SK-N-SH (cell line): ENCODE measurements around the gene IGF1R. TPM values are rescaled to one million over a fixed set of nuclear protein-coding genes. Genes with fewer than 3 reads are reported as not detected.

Experiments
- CTCF ChIA-PET: fragments of 300-600, 350-600 bp; formaldehyde crosslinking; extraction: SDS; loops from one replicate; lab custom pipeline; 2021; lab: Yijun Ruan, JAX
- POLR2A ChIA-PET: fragments of 350-600 bp; sonication (Branson Sonifier 250); formaldehyde crosslinking; extraction: SDS; loops from one replicate; lab custom pipeline; 2020; ENCODE audit warnings: antibody characterized with exemption, inconsistent platforms; lab: Yijun Ruan, JAX
- DNase-seq: peaks from one replicate; pipeline ENCODE4 v3.0.0; 2012
- H2AFZ ChIP-seq: fragments of 200-600 bp; sonication (generic); 2 replicates; pipeline ENCODE4 v1.8.1; 2016; ENCODE audit warnings: antibody characterized with exemption, mild to moderate bottlenecking, low read depth
- H3F3A ChIP-seq: fragments of 200-600 bp; sonication (generic); replicated peaks from 2 replicates; pipeline ENCODE3; 2016; ENCODE audit warnings: antibody characterized with exemption, mild to moderate bottlenecking; ENCODE audit not compliant: insufficient read depth
- H3K27ac ChIP-seq, 2 experiments: fragments of 200-500 bp in 1 of 2; fragments of 200-600 bp in 1 of 2; sonication (Bioruptor generic) in 1 of 2; sonication (generic), shearing (Covaris generic) in 1 of 2; 2 replicates each; pipeline versions ENCODE4 v1.5.1 to v1.6.1; 2014 to 2016; ENCODE audit warnings: low read depth in 2 of 2, inconsistent platforms in 1 of 2, low read length in 1 of 2, mild to moderate bottlenecking in 1 of 2, mixed read lengths in 1 of 2
- H3K27me3 ChIP-seq: fragments of 200-600 bp; sonication (generic), shearing (Covaris generic); 2 replicates; pipeline ENCODE4 v1.6.1; 2016; ENCODE audit warnings: mixed run types; ENCODE audit not compliant: insufficient read depth
- H3K36me3 ChIP-seq, 2 experiments: fragments of 200-500 bp in 1 of 2; fragments of 200-600 bp in 1 of 2; sonication (Bioruptor generic) in 1 of 2; sonication (generic) in 1 of 2; replicated peaks in 1 of 2; 2 replicates each; pipeline versions ENCODE3 to v1.5.1; 2014 to 2016; ENCODE audit warnings: low read length in 1 of 2, mild to moderate bottlenecking in 1 of 2; ENCODE audit not compliant: insufficient read depth in 2 of 2, control insufficient read depth in 1 of 2
- H3K4me1 ChIP-seq, 2 experiments: fragments of 200-500 bp in 1 of 2; fragments of 200-600 bp in 1 of 2; sonication (Bioruptor generic) in 1 of 2; sonication (generic), shearing (Covaris generic) in 1 of 2; 2 replicates each; pipeline versions ENCODE4 v1.5.1 to v1.6.1; 2014 to 2016; ENCODE audit warnings: low read depth in 1 of 2, low read length in 1 of 2, mixed run types in 1 of 2; ENCODE audit not compliant: insufficient read depth in 2 of 2, control insufficient read depth in 1 of 2
- H3K4me2 ChIP-seq: fragments of 200-600 bp; sonication (generic), shearing (Covaris generic); 2 replicates; pipeline ENCODE4 v1.6.1; 2017; ENCODE audit warnings: mixed run types
- H3K4me3 ChIP-seq, 2 experiments: fragments of 200-500 bp in 1 of 2; fragments of 200-600 bp in 1 of 2; sonication (Bioruptor generic) in 1 of 2; sonication (generic), shearing (Covaris generic) in 1 of 2; 2 replicates each; pipeline versions ENCODE4 v1.5.1 to v1.8.1; 2014 to 2016; ENCODE audit warnings: low read depth in 2 of 2, inconsistent platforms in 1 of 2, low read length in 1 of 2, mild to moderate bottlenecking in 1 of 2, mixed read lengths in 1 of 2, moderate library complexity in 1 of 2
- H3K79me2 ChIP-seq: fragments of 200-600 bp; sonication (generic); 2 replicates; pipeline ENCODE4 v1.8.1; 2017; ENCODE audit warnings: mild to moderate bottlenecking; ENCODE audit not compliant: insufficient read depth
- H3K9ac ChIP-seq: fragments of 200-600 bp; sonication (generic); 2 replicates; pipeline ENCODE4 v1.6.1; 2017; ENCODE audit warnings: mixed run types
- H3K9me2 ChIP-seq: fragments of 200-600 bp; sonication (generic); 2 replicates; pipeline ENCODE4 v1.6.1; 2017; ENCODE audit warnings: mixed run types
- H3K9me3 ChIP-seq: fragments of 200-600 bp; sonication (generic); 2 replicates; pipeline ENCODE4 v1.6.1; 2017; ENCODE audit warnings: mixed run types, mild to moderate bottlenecking, moderate library complexity
- H4K20me1 ChIP-seq: fragments of 200-600 bp; sonication (generic); 2 replicates; pipeline ENCODE4 v1.6.1; 2017; ENCODE audit warnings: mild to moderate bottlenecking, mixed run types; ENCODE audit not compliant: insufficient read depth
- FOSL2 ChIP-seq: IDR thresholded peaks from 2 replicates; pipeline ENCODE4 v1.4.0; 2012; ENCODE audit warnings: low read depth, mild to moderate bottlenecking, moderate library complexity, borderline replicate concordance
- JUND ChIP-seq: IDR thresholded peaks from 2 replicates; pipeline ENCODE4 v1.4.0; 2012
- MAX ChIP-seq: IDR thresholded peaks from 2 replicates; pipeline ENCODE4 v1.4.0; 2012; ENCODE audit warnings: low read depth
- MEF2A ChIP-seq: IDR thresholded peaks from 2 replicates; pipeline ENCODE4 v1.4.0; 2012; ENCODE audit warnings: low read depth, borderline replicate concordance
- NFIC ChIP-seq: IDR thresholded peaks from 2 replicates; pipeline ENCODE4 v1.4.0; 2012; ENCODE audit warnings: borderline replicate concordance
- NRF1 ChIP-seq: IDR thresholded peaks from 2 replicates; pipeline ENCODE4 v1.6.1; 2012; ENCODE audit warnings: low read depth, mild to moderate bottlenecking, low read length
- POLR2AphosphoS5 ChIP-seq: IDR thresholded peaks from 2 replicates; pipeline ENCODE4 v1.6.1; 2012; ENCODE audit warnings: low read depth, low read length
- TEAD4 ChIP-seq: IDR thresholded peaks from 2 replicates; pipeline ENCODE4 v1.4.0; 2012; ENCODE audit warnings: mild to moderate bottlenecking, borderline replicate concordance; ENCODE audit not compliant: insufficient read depth
- USF1 ChIP-seq: IDR thresholded peaks from 2 replicates; pipeline ENCODE4 v1.4.0; 2012; ENCODE audit warnings: low read depth, borderline replicate concordance
- USF2 ChIP-seq: fragments of 150-350 bp; IDR thresholded peaks from 2 replicates; pipeline ENCODE4 v1.6.1; 2017; ENCODE audit warnings: antibody characterized with exemption, low read length, low read depth, borderline replicate concordance
- WGBS: methylation state at CpG from one replicate; pipeline ENCODE4 v1.1.6; 2017; ENCODE audit warnings: low lambda C conversion rate; 5-methylcytosine and 5-hydroxymethylcytosine counted together
- polyA plus RNA-seq, 3 experiments: library from polyadenylated mRNA; depleted of rRNA; stranded (reverse); fragments of >200 nt; gene quantifications; 2 replicates each; pipeline ENCODE4 v1.2.3, GENCODE V29; 2012

Gene IGF1R
- polyA plus RNA-seq, 1 of the 3 experiments (the other 2 are of a cell fraction) = 9.5 TPM

- POLR2A ChIA-PET = no interaction called here
- H2AFZ ChIP-seq = no peak overlapping the region
- no peaks in the 10 kb centered on the region for H3K27me3 ChIP-seq
- no peaks in the 10 kb centered on the region for H3K9me3 ChIP-seq
- peak; percentile 44 for DNase-seq
- peaks cover 70% of the 10 kb centered on the region for H3K79me2 ChIP-seq
- H4K20me1 ChIP-seq = peaks cover 25% of the 10 kb centered on the region
- peaks cover 19% of the 10 kb centered on the region for H3F3A ChIP-seq
- no peaks in the 10 kb centered on the region for H3K9me2 ChIP-seq
- no peaks in the 10 kb centered on the region for H3K36me3 ChIP-seq
- CTCF ChIA-PET = interaction anchor here (1.0 to 1.9 kb wide), 4 partner anchors 21 to 142 kb away, joined by 3 to 12 read pairs (median 5); no protein-coding TSS in a partner anchor
- no peak overlapping the region; the same call in 1 of the 2 replicates for H3K9ac ChIP-seq
- peak overlapping the region; percentile 45 to 69 for H3K27ac ChIP-seq
- 18% methylated on average over 11 of the region's 11 CpGs for WGBS
- H3K4me2 ChIP-seq = peak overlapping the region; percentile 68
- peaks cover 25 to 46% of the 10 kb centered on the region in 2 experiments for H3K4me1 ChIP-seq
- H3K4me3 ChIP-seq = peak overlapping the region in 1 of 2 experiments; percentile 18; a peak in 1 of 4 replicates
- TF ChIP-seq TEAD4 = 0 out of 2 replicates have a peak, but pooled peaks have one; percentile 24
- TF ChIP-seq USF1 = no peak
- TF ChIP-seq FOSL2 = peak; percentile 27; the same call in 1 of the 2 replicates
- peak; percentile 26; the same call in 1 of the 2 replicates for TF ChIP-seq JUND
Measured at GRCh38 chr15:98800437-98801233, 152.3 kb downstream of the IGF1R start.

- TF ChIP-seq USF2 = no peak
- TF ChIP-seq POLR2AphosphoS5 = no peak
- TF ChIP-seq MAX = no peak
- TF ChIP-seq NFIC = no peak
- TF ChIP-seq MEF2A = no peak
- no peak for TF ChIP-seq NRF1
- peak overlapping the region; percentile 45 to 69; a peak in 3 of 4 replicates for H3K27ac ChIP-seq
- DNase-seq = no peak
- H3K4me3 ChIP-seq = no peak overlapping the region
- ChIA-PET POLR2A (no interaction called here), CTCF (interaction anchor here (1.0 kb wide), 3 partner anchors 103 to 143 kb away, joined by 3 to 7 read pairs (median 3); no protein-coding TSS in a partner anchor)
- H3K4me2 ChIP-seq = peak overlapping the region; percentile 68
- no peak overlapping the region for H2AFZ ChIP-seq
- no peaks in the 10 kb centered on the region for H3K9me3 ChIP-seq
- no peak overlapping the region for H3K9ac ChIP-seq
- peaks cover 19% of the 10 kb centered on the region for H3F3A ChIP-seq
- peaks cover 25% of the 10 kb centered on the region for H4K20me1 ChIP-seq
- H3K9me2 ChIP-seq = no peaks in the 10 kb centered on the region
- H3K79me2 ChIP-seq = peaks cover 75% of the 10 kb centered on the region
- no peaks in the 10 kb centered on the region for H3K36me3 ChIP-seq
- WGBS = 87% methylated on average over 5 of the region's 6 CpGs
- H3K4me1 ChIP-seq = peaks cover 25 to 46% of the 10 kb centered on the region in 2 experiments
- no peaks in the 10 kb centered on the region for H3K27me3 ChIP-seq
Measured at GRCh38 chr15:98801234-98801561, 152.9 kb downstream of the IGF1R start.
